ENCODE results near the gene TREML1.

Gene TREML1

GRCh38 chr6:41174610-41175009, 20.5 kb upstream of the TREML1 start:
- H3K4me3 ChIP-seq (ENCODE audit: low read depth, low read length): no peak overlapping the region
- in situ Hi-C loops (cut with HindIII; ENCODE audit: low sequenced_read_pairs): loop anchor here (5.0 kb wide), 1 partner anchor 48 kb away; no protein-coding TSS in a partner anchor
- TF ChIP-seq CTCF (IDR thresholded peaks at IDR 0.05; ENCODE audit: low read depth, low read length, missing control alignments): no peak
- no peak for DNase-seq (ENCODE audit: low read depth)

GRCh38 chr6:41171908-41172307, 17.8 kb upstream of the TREML1 start:
- in situ Hi-C loops (cut with HindIII; ENCODE audit: low sequenced_read_pairs): no loop called here
- no peak overlapping the region for H3K4me3 ChIP-seq (ENCODE audit: low read depth, low read length)
- no peak for TF ChIP-seq CTCF (IDR thresholded peaks at IDR 0.05; ENCODE audit: low read depth, low read length, missing control alignments)
- no peak for DNase-seq (ENCODE audit: low read depth)

GRCh38 chr6:41170547-41171160, 16.5 kb upstream of the TREML1 start:
- DNase-seq (ENCODE audit: low read depth): no peak
- in situ Hi-C loops (cut with HindIII; ENCODE audit: low sequenced_read_pairs): no loop called here
- no peak for TF ChIP-seq CTCF (IDR thresholded peaks at IDR 0.05; ENCODE audit: low read depth, low read length, missing control alignments)
- H3K4me3 ChIP-seq (ENCODE audit: low read depth, low read length): no peak overlapping the region

GRCh38 chr6:41167173-41167963, 13.2 kb upstream of the TREML1 start:
- in situ Hi-C loops (cut with HindIII; ENCODE audit: low sequenced_read_pairs): no loop called here
- no peak overlapping the region for H3K4me3 ChIP-seq (ENCODE audit: low read depth, low read length)
- DNase-seq (ENCODE audit: low read depth): no peak
- TF ChIP-seq CTCF (IDR thresholded peaks at IDR 0.05; ENCODE audit: low read depth, low read length, missing control alignments): no peak

GRCh38 chr6:41164551-41165120, 10.5 kb upstream of the TREML1 start:
- TF ChIP-seq CTCF (IDR thresholded peaks at IDR 0.05; ENCODE audit: low read depth, low read length, missing control alignments): no peak
- H3K4me3 ChIP-seq (ENCODE audit: low read depth, low read length): no peak overlapping the region
- no peak for DNase-seq (ENCODE audit: low read depth)
- in situ Hi-C loops (cut with HindIII; ENCODE audit: low sequenced_read_pairs): no loop called here

- H3K4me3 ChIP-seq (ENCODE audit: low read depth, low read length): no peak overlapping the region
- no peak for TF ChIP-seq CTCF (IDR thresholded peaks at IDR 0.05; ENCODE audit: low read depth, low read length, missing control alignments)
- in situ Hi-C loops (cut with HindIII; ENCODE audit: low sequenced_read_pairs): no loop called here
- no peak for DNase-seq (ENCODE audit: low read depth)
Measured at GRCh38 chr6:41163419-41163717, 9.2 kb upstream of the TREML1 start.
